HG03025 (cell line): ENCODE results near the gene TAOK3.

ENCODE experiments used
- ATAC-seq: cut with Tn5 transposase; IDR thresholded peaks from one replicate; pipeline ENCODE4 v1.9.1; 2021; ENCODE audit warnings: mild to moderate bottlenecking, moderate library complexity; ENCODE audit not compliant: unreplicated experiment, low FRiP score

TAOK3 gene

GRCh38 chr12:118107011-118107410 lies 265.7 kb downstream of the TAOK3 start:
- ATAC-seq = no peak

DNA sequence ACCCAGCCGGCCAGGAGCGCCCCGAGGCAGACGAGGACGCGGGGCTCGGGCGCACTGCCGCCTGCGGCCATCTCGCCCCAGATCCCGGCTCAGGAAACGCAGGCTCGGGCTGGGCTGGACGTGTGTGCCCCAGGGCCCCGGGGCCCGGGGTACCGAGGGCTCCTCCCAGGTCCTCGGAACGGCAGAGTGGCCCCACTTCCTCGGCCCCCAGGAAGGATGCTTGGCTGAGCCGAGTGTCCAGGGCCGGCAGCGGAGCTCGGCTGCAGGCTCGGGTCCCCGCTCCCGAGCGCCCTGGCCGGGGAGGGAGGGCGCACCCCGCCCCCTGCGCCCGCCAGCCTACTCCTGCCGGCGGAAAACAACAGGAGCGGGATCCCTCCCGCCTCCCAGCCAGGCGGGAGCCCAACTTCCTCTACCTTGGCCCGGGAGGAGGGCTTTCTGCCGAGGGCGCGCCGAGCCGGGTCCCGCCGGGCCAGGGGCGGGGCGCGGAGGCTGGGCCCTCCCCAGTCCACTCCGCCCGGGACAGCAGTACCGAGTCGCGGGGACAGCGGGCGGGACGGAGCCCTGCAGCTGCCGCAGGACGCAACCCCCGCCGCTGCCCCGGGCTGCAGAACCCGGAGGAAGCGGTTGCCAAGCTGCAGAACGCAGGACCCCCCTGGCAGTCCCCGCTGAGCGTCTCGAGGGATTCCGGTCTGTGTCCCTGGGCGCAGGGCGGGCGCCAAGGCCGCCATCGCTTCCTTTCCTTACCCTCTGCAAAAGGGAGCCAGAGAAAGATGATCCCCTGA lies 268.9 kb downstream of the TAOK3 start, which contains the start of gene VSIG10:
TSS of gene VSIG10 (minus strand) at position 411 of the 782 bp plus-strand sequence. CDS start at position 71, 340 bp downstream.
- ATAC-seq = no peak

DNA sequence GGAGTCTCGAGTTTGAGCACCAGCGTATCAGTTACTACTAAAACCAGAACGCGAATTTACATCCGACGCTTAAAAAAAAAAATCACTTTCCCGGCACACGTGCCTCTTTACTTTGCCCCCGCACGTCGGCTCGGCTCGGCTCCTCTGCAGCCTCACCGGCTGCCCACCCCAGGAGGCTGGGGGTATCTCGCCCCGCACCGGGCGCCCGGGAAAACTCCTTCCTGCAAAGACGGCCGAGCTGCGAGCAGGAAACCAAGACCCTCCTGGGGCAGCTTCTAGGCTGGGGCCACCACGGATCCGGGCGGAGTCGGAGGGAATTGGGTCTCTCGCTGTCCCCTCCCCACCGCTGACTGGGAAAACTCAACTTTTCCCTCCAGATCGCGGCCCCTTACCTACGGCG lies 269.5 kb downstream of the TAOK3 start:
- no peak for ATAC-seq

- no peak for ATAC-seq
Measured at GRCh38 chr12:118102609-118103008, 270.1 kb downstream of the TAOK3 start.

- no peak for ATAC-seq
Measured at GRCh38 chr12:118102070-118102469, 270.6 kb downstream of the TAOK3 start.

DNA sequence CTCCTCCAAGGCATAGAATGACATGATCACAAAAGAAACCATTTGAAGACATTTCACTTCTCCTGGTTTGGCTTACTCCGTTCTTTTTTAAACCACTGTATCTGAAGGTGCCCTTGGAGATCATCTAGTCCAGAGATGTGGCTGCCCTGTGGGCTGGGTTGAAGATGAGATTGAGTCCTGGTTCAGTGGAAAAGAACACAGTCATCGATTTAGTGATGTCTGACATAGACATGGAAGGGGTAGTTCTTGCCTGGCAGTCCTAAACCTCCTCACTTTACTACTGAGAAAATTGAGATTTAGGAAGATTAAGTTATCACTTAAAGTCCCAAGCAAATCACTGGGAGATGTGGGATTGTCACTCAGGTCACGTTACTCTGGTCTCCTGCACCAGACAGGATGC lies 271.7 kb downstream of the TAOK3 start:
- no peak for ATAC-seq
